ENCODE results near the gene MCRIP1. TPM values are rescaled to one million over a fixed set of nuclear protein-coding genes. Genes with fewer than 3 reads are reported as not detected.

MCRIP1 gene
- polyA plus RNA-seq, 1 of the 3 experiments (the other 2 are of a cell fraction), result 156 TPM

GRCh38 chr17:81834831-81835267 is 1.8 kb upstream of the MCRIP1 start, which contains the start of gene PPP1R27:
Gene PPP1R27, minus strand, starts transcription at chr17:81835050. Its CDS starts 97 bp downstream, at chr17:81834953.
- peak within 1 kb of the TSS; percentile 97 for H3K9ac ChIP-seq
- peak within 1 kb of the TSS; percentile 75; the same call in 1 of the 2 replicates for H2AFZ ChIP-seq (ENCODE audit: low read depth)
- no peaks in the 10 kb centered on the region for H3K36me3 ChIP-seq (replicated peaks in 1 of 2; ENCODE audit: control insufficient read depth in 1 of 2, insufficient read depth in 2 of 2, low read length in 1 of 2)
- ChIA-PET POLR2A (interaction anchor here (2.1 kb wide), 1 partner anchor 32 kb away, joined by 13 read pairs; no protein-coding TSS in a partner anchor), CTCF (interaction anchor here (1.0 to 2.5 kb wide), 5 partner anchors 13 to 196 kb away, joined by 3 to 7 read pairs (median 4); no protein-coding TSS in a partner anchor)
- H3K27ac ChIP-seq (ENCODE audit: low read depth in 2 of 2, low read length in 1 of 2), result peak within 1 kb of the TSS; percentile 86 to 90
- peak within 1 kb of the TSS; percentile 70 to 86 for H3K4me3 ChIP-seq (ENCODE audit: low read depth in 2 of 2, low read length in 1 of 2)
- DNase-seq, result no peak
- H3K9me3 ChIP-seq, result no peaks in the 10 kb centered on the region
- WGBS (ENCODE audit: low lambda C conversion rate), result 94% methylated on average over 20 of the region's 26 CpGs
- H3K9me2 ChIP-seq, result no peaks in the 10 kb centered on the region
- H4K20me1 ChIP-seq (ENCODE audit: insufficient read depth), result peaks cover 14% of the 10 kb centered on the region; the same call in 1 of the 2 replicates
- peaks cover 0 to 22% of the 10 kb centered on the region in 2 experiments; a peak in 3 of 4 replicates for H3K4me1 ChIP-seq (ENCODE audit: control insufficient read depth in 1 of 2, insufficient read depth in 2 of 2, low read depth in 1 of 2, low read length in 1 of 2)
- no peaks in the 10 kb centered on the region for H3K27me3 ChIP-seq (ENCODE audit: insufficient read depth)
- H3K4me2 ChIP-seq, result peak within 1 kb of the TSS; percentile 99
- TF ChIP-seq FOXM1 (IDR thresholded peaks at IDR 0.05; ENCODE audit: low read depth) (no peak), MXI1 (IDR thresholded peaks at IDR 0.05; ENCODE audit: low read depth, low read length) (no peak), SMC3 (IDR thresholded peaks at IDR 0.05; ENCODE audit: low read depth, low read length) (no peak)
- peaks cover 17% of the 10 kb centered on the region for H3F3A ChIP-seq (replicated peaks; ENCODE audit: insufficient read depth)
- H3K79me2 ChIP-seq (ENCODE audit: insufficient read depth), result peaks cover 41% of the 10 kb centered on the region

GRCh38 chr17:81833921-81834830 is 1.1 kb upstream of the MCRIP1 start:
- Histone ChIP-seq H3K9me3 (no peaks in the 10 kb centered on the region), H3K36me3 (replicated peaks in 1 of 2; ENCODE audit: control insufficient read depth in 1 of 2, insufficient read depth in 2 of 2, low read length in 1 of 2) (no peaks in the 10 kb centered on the region), H3K4me3 (ENCODE audit: low read depth in 2 of 2, low read length in 1 of 2) (peak overlapping the region; percentile 70 to 86), H4K20me1 (ENCODE audit: insufficient read depth) (peaks cover 17% of the 10 kb centered on the region; the same call in 1 of the 2 replicates), H3K4me2 (peak overlapping the region; percentile 99), H3K9ac (peak overlapping the region; percentile 97), H2AFZ (ENCODE audit: low read depth) (peak overlapping the region; percentile 75), H3K27me3 (ENCODE audit: insufficient read depth) (no peaks in the 10 kb centered on the region), H3K4me1 (ENCODE audit: control insufficient read depth in 1 of 2, insufficient read depth in 2 of 2, low read depth in 1 of 2, low read length in 1 of 2) (peaks cover 0 to 22% of the 10 kb centered on the region in 2 experiments; a peak in 3 of 4 replicates), H3K27ac (ENCODE audit: low read depth in 2 of 2, low read length in 1 of 2) (peak overlapping the region; percentile 86 to 90), H3K9me2 (no peaks in the 10 kb centered on the region), H3F3A (replicated peaks; ENCODE audit: insufficient read depth) (peaks cover 17% of the 10 kb centered on the region), H3K79me2 (ENCODE audit: insufficient read depth) (peaks cover 47% of the 10 kb centered on the region)
- ChIA-PET POLR2A (interaction anchor here (0.7 to 2.1 kb wide), 8 partner anchors 8 to 167 kb away, joined by 3 to 13 read pairs (median 5); partner anchors contain the start of genes ARHGDIA, CCDC137 and MRPL12), CTCF (interaction anchor here (0.9 to 2.5 kb wide), 11 partner anchors 8 to 196 kb away, joined by 3 to 11 read pairs (median 4); no protein-coding TSS in a partner anchor)
- no peak for DNase-seq
- TF ChIP-seq REST (IDR thresholded peaks at IDR 0.05; ENCODE audit: low read depth, low read length) (no peak), USF1 (IDR thresholded peaks at IDR 0.05; ENCODE audit: borderline replicate concordance, low read depth) (no peak), CTCF (IDR thresholded peaks at IDR 0.05) (no peak), EP300 (IDR thresholded peaks at IDR 0.05; ENCODE audit: borderline replicate concordance in 1 of 2, low read depth in 1 of 2, low read length in 1 of 2) (no peak), GABPA (IDR thresholded peaks at IDR 0.05; ENCODE audit: low read depth) (no peak), POLR2AphosphoS5 (IDR thresholded peaks at IDR 0.05; ENCODE audit: low read depth, low read length) (no peak; the same call in 1 of the 2 replicates), CHD2 (IDR thresholded peaks at IDR 0.05; ENCODE audit: low read length, partially characterized antibody) (no peak), TAF1 (IDR thresholded peaks at IDR 0.05; ENCODE audit: borderline replicate concordance, low read depth, low read length) (no peak), TEAD4 (IDR thresholded peaks at IDR 0.05; ENCODE audit: borderline replicate concordance, insufficient read depth) (no peak), MAX (IDR thresholded peaks at IDR 0.05; ENCODE audit: low read depth) (no peak), PBX3 (IDR thresholded peaks at IDR 0.05) (no peak)
- 86% methylated on average over 31 of the region's 31 CpGs for WGBS (ENCODE audit: low lambda C conversion rate)
